ENCODE measurements around the gene HSFX3. TPM values are rescaled to one million over a fixed set of nuclear protein-coding genes. Genes with fewer than 3 reads are reported as not detected.
"Not testable (repeated sequence)": the region's sequence is repeated elsewhere in the genome, so short reads cannot be mapped to it uniquely, and the experiment has no call there.

HSFX3 gene
- total RNA-seq, 1 experiment from 2014 or later: not detected

DNA sequence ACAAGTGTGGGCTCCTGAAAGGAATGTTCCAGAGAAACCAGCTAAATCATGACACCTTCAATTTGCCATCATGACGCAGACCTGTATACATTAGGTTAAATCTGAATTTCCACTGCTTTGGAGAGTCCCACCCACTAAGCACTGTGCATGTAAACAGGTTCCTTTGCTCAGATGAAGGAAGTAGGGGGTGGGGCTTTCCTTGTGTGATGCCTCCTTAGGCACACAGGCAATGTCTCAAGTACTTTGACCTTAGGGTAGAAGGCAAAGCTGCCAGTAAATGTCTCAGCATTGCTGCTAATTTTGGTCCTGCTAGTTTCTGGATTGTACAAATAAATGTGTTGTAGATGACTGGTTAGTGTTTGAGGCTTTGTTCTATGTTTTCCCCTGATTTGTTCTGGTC, 2.8 kb downstream of the HSFX3 start:
- H3K79me1 ChIP-seq (ENCODE audit: insufficient read depth, low read depth, low read length, poor library complexity, severe bottlenecking); H3K56ac ChIP-seq (ENCODE audit: insufficient read length, low read depth, low read length); H4K8ac ChIP-seq (replicated peaks; ENCODE audit: insufficient read length, low read depth, low read length); DNase-seq; H4K91ac ChIP-seq (ENCODE audit: insufficient read length, low read depth, low read length); H2BK20ac ChIP-seq (ENCODE audit: low read depth, low read length, poor library complexity, severe bottlenecking); H3K27me3 ChIP-seq (ENCODE audit: insufficient read depth, low read length); H2BK120ac ChIP-seq (ENCODE audit: low read depth, low read length, poor library complexity, severe bottlenecking); H3K18ac ChIP-seq (ENCODE audit: insufficient read length, low read depth, low read length); H3K9me3 ChIP-seq (ENCODE audit: control insufficient read depth, low read depth, low read length); H3K27ac Mint-ChIP-seq; H3T11ph ChIP-seq (ENCODE audit: low read length); H3K4me3 Mint-ChIP-seq; H2AK5ac ChIP-seq (ENCODE audit: insufficient read length, low read length); H3K36me3 Mint-ChIP-seq (ENCODE audit: insufficient read depth in 1 of 3, low read depth in 3 of 3); H4K20me1 ChIP-seq (ENCODE audit: control insufficient read depth, insufficient read depth, insufficient read length); H3K14ac ChIP-seq (ENCODE audit: insufficient read depth, low read length); H2BK5ac ChIP-seq (ENCODE audit: insufficient read length, low read length); H3K27ac ChIP-seq (ENCODE audit: insufficient read length, low read depth, low read length); H2BK12ac ChIP-seq (ENCODE audit: insufficient read length, low read depth, low read length); H3K4me1 Mint-ChIP-seq; H2AFZ ChIP-seq (ENCODE audit: low read length); H3K9ac ChIP-seq (ENCODE audit: extremely low read depth, insufficient read length, low read length); H3K4me1 ChIP-seq (ENCODE audit: insufficient read depth, low read length); H3K23me2 ChIP-seq (ENCODE audit: insufficient read length, low read depth, low read length, poor library complexity, severe bottlenecking); H2BK15ac ChIP-seq (ENCODE audit: low read depth, low read length); H4K5ac ChIP-seq (ENCODE audit: insufficient read length, low read depth, low read length); H3K4ac ChIP-seq (ENCODE audit: low read depth, low read length); H3K23ac ChIP-seq (ENCODE audit: insufficient read length, low read depth, low read length); H3K79me2 ChIP-seq (ENCODE audit: insufficient read depth, low read length); H3K27me3 Mint-ChIP-seq (ENCODE audit: low read depth); H3K4me2 ChIP-seq (ENCODE audit: insufficient read depth, insufficient read length, low read length): not testable (repeated sequence)
- peaks cover 9 to 11% of the 10 kb centered on the region in 2 experiments; a peak in 4 of 5 replicates for H3K9me3 Mint-ChIP-seq
- WGBS (ENCODE audit: extremely low coverage, insufficient read length, low lambda C conversion rate): no CpG with 5 or more reads among the region's 1 CpG

All from H9 (cell line).